Measurements from ENCODE around the gene ANXA3.
"Not testable (repeated sequence)": the region's sequence is repeated elsewhere in the genome, so short reads cannot be mapped to it uniquely, and the experiment has no call there.

The ANXA3 gene

GRCh38 chr4:78551420-78552351 is at the start of gene ANXA3:
ANXA3 (plus strand) TSS chr4:78551770; CDS start chr4:78554474, 2,704 bp downstream.
- no peak for DNase-seq (ENCODE audit: low read depth)

- DNase-seq (ENCODE audit: low read depth): not testable (repeated sequence)
These were observed 45.3 kb upstream of the ANXA3 start for GRCh38 chr4:78506260-78506659.

DNA sequence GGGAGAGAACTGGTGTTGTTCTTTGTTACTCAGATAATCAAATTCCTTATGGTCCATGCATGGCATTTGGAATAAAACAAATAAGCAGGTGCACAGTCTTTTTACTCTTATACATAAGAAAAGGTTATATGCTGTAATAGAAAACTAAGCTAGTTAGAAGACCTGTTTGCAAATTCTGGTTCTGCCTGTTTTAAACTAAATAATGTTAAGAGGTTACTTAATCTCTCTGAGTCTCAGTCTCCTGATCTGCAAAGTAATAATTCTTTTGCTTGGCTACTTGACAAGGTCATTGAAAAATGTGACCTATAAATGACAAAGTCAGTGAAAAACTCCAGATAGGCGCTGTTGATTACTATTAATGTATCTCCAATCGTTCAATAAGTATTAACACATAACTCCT is 42.5 kb upstream of the ANXA3 start:
- DNase-seq (ENCODE audit: low read depth): no peak

DNA sequence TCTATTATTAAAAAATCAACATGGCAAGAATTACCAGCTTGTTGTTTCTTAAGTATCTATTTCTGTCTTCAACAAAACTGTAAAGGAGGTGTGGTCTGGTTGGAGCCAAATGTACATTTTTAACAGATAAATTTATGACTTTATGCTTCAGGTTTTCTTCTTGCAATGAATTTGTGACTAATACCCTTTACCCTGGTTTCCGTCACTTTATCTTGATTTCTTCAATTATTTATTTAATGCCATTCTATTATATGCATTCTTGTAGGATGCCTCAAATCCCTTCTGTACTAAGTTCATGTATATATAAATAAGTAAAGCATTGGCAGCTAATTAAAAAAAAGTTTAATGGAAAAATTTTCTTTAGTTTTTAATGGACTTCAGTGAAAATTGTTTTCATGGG is 41.5 kb upstream of the ANXA3 start:
- DNase-seq (ENCODE audit: low read depth): no peak

DNA sequence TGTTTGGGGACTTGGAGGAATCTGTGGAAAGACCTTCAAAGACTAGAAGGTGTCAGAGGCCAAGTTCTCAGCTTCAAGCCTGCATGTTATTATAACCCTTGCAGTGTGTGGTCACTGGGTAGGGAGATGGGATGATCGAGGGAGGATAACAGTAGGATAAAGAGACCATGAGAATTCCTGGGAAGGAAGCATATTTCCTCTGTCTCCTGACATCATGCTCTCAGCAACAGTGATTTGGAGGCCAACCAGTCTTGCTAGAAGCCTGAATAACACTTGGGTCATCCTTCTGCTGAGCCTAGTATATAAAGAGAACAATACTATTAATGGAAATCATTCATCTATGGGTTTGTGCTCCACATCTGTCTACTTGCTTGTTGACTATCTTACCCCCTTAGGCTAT is 40.9 kb upstream of the ANXA3 start:
- no peak for DNase-seq (ENCODE audit: low read depth)

DNA sequence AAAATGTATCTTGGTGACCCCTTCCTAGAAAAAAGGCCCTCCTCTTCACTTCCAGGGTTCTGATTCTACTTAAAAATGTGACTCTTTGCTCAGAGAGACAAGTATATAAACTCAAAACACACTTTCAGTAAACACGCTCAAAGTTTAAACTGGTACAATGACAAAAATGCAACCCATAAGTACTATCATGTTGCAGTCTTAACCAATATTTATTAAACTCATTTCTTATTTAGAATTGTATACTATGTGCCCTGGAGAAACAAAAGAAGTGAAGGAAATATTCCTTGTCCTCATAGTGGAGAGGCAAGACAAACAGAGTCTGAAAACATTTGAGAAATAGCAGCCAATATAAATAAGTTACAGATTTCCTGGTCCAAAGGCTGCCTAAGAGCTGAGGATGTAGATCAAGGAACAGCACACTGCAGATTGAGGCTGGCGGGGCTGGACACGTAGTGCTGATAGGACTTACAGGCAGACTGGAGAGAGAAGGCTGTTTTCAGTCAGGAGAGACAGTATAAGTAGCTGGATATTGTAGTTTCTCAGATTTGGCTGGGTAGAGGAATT is 39.1 kb upstream of the ANXA3 start:
- DNase-seq (ENCODE audit: low read depth): no peak

DNA sequence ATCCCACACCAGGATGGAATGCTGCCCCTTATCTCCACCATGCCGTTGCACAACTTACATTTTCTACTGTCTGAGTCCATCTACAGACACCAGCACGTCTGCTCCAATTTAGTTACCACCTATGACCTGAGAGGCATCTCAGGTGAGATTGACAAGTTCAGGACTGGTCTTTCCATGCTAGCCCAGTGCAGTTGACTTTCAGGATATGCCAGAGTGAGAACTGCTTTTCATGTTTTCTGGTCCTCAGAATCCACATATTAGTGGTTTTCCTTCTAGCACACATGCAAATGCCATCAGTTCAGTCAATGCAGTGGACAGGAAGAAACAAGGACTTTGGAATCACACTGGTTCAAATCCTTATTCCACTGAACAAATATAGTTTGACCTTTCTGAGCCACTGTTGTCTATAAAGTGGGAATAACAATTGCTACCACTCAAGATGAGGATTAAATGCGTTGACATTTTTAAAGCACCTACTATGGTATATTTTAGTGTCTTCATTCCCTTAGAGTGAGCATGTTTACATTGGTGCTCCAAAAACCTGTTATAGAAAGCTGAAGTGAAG is 38.1 kb upstream of the ANXA3 start:
- DNase-seq (ENCODE audit: low read depth): no peak

- peak; percentile 25 for DNase-seq (ENCODE audit: low read depth)
These were observed 34.4 kb upstream of the ANXA3 start for GRCh38 chr4:78517050-78517652.

- DNase-seq (ENCODE audit: low read depth): no peak
These were observed 33.0 kb upstream of the ANXA3 start for GRCh38 chr4:78518561-78518960.

DNA sequence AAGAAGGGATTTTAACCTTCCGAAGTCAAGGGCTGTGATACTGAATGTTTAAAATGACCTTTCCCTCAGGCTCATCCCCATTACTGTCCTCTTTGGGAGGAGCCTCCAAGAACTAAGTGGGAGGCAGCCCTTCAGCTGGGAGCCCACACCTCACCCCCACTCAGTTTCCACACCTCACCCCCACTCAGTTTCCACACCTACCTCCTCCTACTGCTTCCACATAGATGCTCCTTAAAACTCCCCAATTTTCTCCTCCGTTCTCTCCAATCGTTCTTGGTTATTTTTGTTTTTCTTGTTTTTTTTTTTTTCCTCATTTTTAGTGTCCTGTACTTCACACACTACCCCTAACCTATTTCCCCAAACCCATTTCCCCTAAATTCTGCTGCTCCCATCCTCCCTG is 31.6 kb upstream of the ANXA3 start:
- DNase-seq (ENCODE audit: low read depth): no peak

GRCh38 chr4:78520808-78521226 is 30.8 kb upstream of the ANXA3 start:
- peak; percentile 44 for DNase-seq (ENCODE audit: low read depth)

DNA sequence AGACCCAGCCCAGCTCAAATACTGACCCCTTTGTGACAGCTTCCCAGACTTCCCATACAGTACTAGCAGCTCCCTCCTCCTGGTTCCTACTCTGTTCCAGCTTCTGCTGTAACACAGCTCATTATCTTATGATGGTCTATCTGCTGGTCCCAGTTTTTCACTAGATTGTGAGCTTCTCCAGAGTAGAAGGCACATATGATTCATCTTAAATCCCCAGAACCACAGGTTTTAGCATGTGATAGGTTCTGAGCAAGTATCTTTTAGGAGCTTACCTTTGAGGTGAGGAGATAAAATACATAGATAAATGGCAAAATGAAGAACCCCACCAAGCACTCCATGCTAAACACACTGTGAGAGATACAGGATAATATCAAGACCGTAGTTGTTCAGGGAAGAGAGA is 27.6 kb upstream of the ANXA3 start:
- DNase-seq (ENCODE audit: low read depth): no peak

- DNase-seq (ENCODE audit: low read depth): no peak
These were observed 26.0 kb upstream of the ANXA3 start for GRCh38 chr4:78525559-78525958.

DNA sequence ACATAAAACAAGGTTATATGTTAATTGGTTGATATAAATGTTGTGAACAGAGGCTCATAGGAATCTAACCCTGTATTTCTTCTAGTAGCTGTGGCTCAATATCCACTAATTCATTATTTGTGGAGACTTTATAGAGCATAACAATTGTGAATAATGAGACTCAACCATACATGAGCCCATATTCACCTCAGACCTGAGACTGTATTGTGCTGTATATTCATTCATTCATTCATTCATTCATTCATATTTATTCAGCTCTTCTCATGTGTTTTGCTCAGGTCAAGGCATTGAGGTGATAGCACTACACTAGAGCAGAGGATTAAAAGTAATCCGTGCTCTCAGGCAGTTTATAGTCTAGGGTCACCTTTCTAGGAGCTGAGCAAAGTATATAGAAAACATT is 24.5 kb upstream of the ANXA3 start:
- DNase-seq (ENCODE audit: low read depth): no peak

GRCh38 chr4:78527555-78527954 is 24.0 kb upstream of the ANXA3 start:
- no peak for DNase-seq (ENCODE audit: low read depth)

DNA sequence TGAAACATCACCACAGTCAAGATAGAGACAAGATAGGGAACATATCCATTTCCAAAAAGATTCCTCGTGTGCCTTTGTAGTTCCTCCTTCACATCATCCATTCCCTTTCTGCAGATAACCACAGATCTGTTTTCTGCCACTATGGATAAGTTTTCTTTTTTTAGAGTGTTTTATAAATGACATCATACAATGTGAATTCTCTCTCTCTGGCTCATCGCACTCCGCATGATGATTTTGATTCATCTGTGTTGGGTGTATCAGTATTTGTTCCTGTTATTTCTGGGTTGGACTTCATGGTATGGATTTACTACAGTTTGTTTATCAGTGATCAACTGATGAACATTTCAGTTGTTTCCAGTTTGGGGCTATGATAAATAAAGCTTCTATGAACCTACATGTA is 23.2 kb upstream of the ANXA3 start:
- DNase-seq (ENCODE audit: low read depth): no peak

GRCh38 chr4:78529569-78530209 is 21.9 kb upstream of the ANXA3 start:
- DNase-seq (ENCODE audit: low read depth): no peak

DNA sequence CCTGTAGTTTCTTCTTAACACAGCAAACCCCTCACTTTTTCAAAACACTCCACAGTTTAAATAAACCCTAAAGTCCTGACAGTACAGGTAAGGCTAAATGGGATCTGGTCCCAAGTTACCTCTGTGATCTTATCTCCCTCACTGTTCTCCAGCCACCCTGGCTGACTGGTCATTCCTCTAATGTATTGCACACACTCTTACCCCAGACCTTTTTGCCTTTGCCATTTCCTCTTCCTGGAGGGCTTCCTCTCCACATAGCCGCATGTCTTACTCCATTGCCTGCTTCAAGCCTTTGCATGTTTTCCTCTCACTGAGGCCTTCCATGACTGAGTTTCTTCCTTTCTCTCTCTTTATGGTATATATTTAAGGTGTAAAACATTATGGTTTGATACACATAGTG is 19.5 kb upstream of the ANXA3 start:
- DNase-seq (ENCODE audit: low read depth): no peak

GRCh38 chr4:78533854-78534253 is 17.7 kb upstream of the ANXA3 start:
- no peak for DNase-seq (ENCODE audit: low read depth)

DNA sequence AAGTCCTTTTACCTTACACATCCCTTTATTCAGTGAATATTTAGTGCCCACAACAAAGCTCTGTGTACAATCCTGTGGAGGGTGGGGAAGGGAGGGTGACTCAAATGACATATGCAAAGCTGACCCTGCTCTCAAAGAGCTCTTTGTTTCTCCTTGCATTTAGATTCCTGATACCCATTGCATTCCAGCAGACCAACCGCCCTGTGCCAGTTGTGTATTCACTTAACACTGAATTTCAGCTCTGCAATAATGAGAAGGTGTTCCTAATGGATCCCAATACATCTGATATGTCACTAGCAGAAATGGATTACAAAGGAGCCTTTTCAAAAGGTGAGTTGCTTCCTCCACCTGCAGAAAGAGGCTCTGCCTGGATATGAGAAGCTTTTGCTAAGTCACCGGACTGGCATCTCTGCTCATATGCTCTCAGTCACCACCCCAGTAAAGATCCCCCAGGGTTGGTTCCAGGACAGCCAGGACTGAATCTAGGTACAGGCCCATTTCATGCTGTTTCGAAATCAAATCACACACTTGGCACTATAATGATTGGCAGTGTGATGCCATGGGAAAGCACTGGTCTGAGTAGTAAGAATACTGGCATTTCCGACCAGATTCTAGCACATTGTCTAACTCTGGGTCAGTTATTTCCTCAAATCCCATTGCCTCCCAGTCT is 17.1 kb upstream of the ANXA3 start:
- DNase-seq (ENCODE audit: low read depth): no peak

DNA sequence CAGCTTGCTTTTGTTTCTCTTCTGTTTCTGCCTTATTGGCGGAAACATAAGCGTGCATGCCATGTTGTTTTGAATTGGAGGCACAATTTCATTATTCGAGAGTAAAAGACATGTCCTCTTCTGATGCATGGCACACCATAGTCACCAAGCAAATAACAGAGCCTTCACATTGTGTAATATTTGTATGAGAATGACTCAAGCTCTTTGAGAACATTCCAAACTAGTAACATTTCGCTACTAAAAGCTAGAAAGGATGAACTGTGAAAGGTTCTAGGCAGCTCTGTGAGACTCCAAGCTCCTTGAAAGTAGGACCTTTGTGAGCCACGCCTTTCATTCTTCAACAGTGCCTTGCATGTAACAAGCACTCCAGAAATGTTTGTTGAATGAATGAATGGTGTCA is 9.2 kb upstream of the ANXA3 start:
- DNase-seq (ENCODE audit: low read depth): peak; percentile 42

All from stromal cell of bone marrow (primary cell).